Stomach (tissue), 4 donors: ENCODE data around the gene SH3BGRL3.

Experiments
- CTCF ChIP-seq, 7 experiments: fragments of 450-650 bp in 4 of 7; fragments of 200-600 bp in 3 of 7; sonication (generic) in 3 of 7; IDR thresholded peaks; one replicate each; pipeline ENCODE4 v1.5.1; 2016 to 2019; ENCODE audit warnings: antibody characterized with exemption in 7 of 7, control low read depth in 2 of 7, mild to moderate bottlenecking in 1 of 7
- POLR2A ChIP-seq, 4 donors: fragments of 450-650 bp; IDR thresholded peaks; one replicate each; pipeline ENCODE4 v1.6.1; 2016; ENCODE audit warnings: antibody characterized with exemption in 4 of 4, control low read depth in 2 of 4, mild to moderate bottlenecking in 1 of 4, moderate library complexity in 1 of 4
- POLR2AphosphoS5 ChIP-seq, 3 donors: sonication (generic); formaldehyde crosslinking; IDR thresholded peaks; one replicate each; pipeline ENCODE4 v1.6.1; 2016; ENCODE audit warnings: antibody characterized with exemption in 3 of 3

GRCh38 chr1:26307363-26307781 is 27.5 kb downstream of the SH3BGRL3 start:
- TF ChIP-seq CTCF (IDR thresholded peaks at IDR 0.05) (no peak), POLR2A (IDR thresholded peaks at IDR 0.05) (no peak), POLR2AphosphoS5 (IDR thresholded peaks at IDR 0.05) (no peak)
